Stomach (tissue), 9 donors: ENCODE results near the gene SMPD3. TPM values are rescaled to one million over a fixed set of nuclear protein-coding genes. Genes with fewer than 3 reads are reported as not detected.

ENCODE experiments used
- DNase-seq, 2 donors: peaks; one replicate each; pipeline versions ENCODE4 v3.0.0 to v3.0.0-alpha.2; 2013 to 2019
- H3K27ac ChIP-seq, 5 donors: fragments of 200-600 bp in 4 of 5; sonication (generic) in 4 of 5; one replicate each; pipeline ENCODE4 v1.5.1; 2013 to 2019; ENCODE audit warnings: mild to moderate bottlenecking in 1 of 5, moderate library complexity in 1 of 5
- H3K27me3 ChIP-seq, 3 donors: fragments of 200-600 bp; sonication (generic); one replicate each; pipeline ENCODE4 v1.5.1; 2017 to 2019; ENCODE audit warnings: mixed run types in 1 of 3
- H3K36me3 ChIP-seq, 4 donors: fragments of 200-600 bp; sonication (generic); 1 replicate in 3 of 4; 2 replicates in 1 of 4; pipeline ENCODE4 v1.5.1; 2016 to 2019
- H3K4me1 ChIP-seq, 4 donors: fragments of 200-600 bp; sonication (generic); one replicate each; pipeline ENCODE4 v1.5.1; 2016 to 2019
- H3K4me3 ChIP-seq, 4 donors: fragments of 200-600 bp; sonication (generic) in 3 of 4; one replicate each; pipeline ENCODE4 v1.5.1; 2016 to 2019; ENCODE audit warnings: mild to moderate bottlenecking in 1 of 4
- H3K9me3 ChIP-seq, 4 donors: fragments of 200-600 bp; sonication (generic); one replicate each; pipeline ENCODE4 v1.5.1; 2016 to 2019
- EP300 ChIP-seq: sonication (generic); formaldehyde crosslinking; IDR thresholded peaks from one replicate; pipeline ENCODE4 v1.6.1; 2017; ENCODE audit warnings: antibody characterized with exemption
- POLR2A ChIP-seq, 4 donors: fragments of 450-650 bp; IDR thresholded peaks; one replicate each; pipeline ENCODE4 v1.6.1; 2016; ENCODE audit warnings: antibody characterized with exemption in 4 of 4, control low read depth in 2 of 4, mild to moderate bottlenecking in 1 of 4, moderate library complexity in 1 of 4
- POLR2AphosphoS5 ChIP-seq, 3 donors: sonication (generic); formaldehyde crosslinking; IDR thresholded peaks; one replicate each; pipeline ENCODE4 v1.6.1; 2016; ENCODE audit warnings: antibody characterized with exemption in 3 of 3
- WGBS, 5 donors: extraction: QIAGEN DNeasy Blood & Tissue Kit in 3 of 5; methylation state at CpG; one replicate each; pipeline versions ENCODE4 v1.1.5 to v1.1.7; 2013 to 2018; 5-methylcytosine and 5-hydroxymethylcytosine counted together
- intact Hi-C: fragments of 100-400 bp; cut with DNase I; formaldehyde crosslinking; loops from one replicate; pipeline ENCODE4 v1.15.1; 2023; ENCODE audit warnings: low total_unique reads
- polyA plus RNA-seq, 3 donors: library from polyadenylated mRNA; stranded (reverse); fragments of 200-250 nt; gene quantifications; one replicate each; pipeline ENCODE4 v1.2.3, GENCODE V29; 2013
- total RNA-seq, 5 donors: library from RNA; depleted of rRNA; stranded (reverse); fragments of >200 nt; gene quantifications; one replicate each; pipeline versions ENCODE4 v1.1.0 to v1.2.3, GENCODE V29; 2014 to 2016
- TF ChIP-seq, protein P1 (sequence below), 7 experiments: fragments of 450-650 bp in 4 of 7; fragments of 200-600 bp in 3 of 7; sonication (generic) in 3 of 7; IDR thresholded peaks; one replicate each; pipeline ENCODE4 v1.5.1; 2016 to 2019; ENCODE audit warnings: antibody characterized with exemption in 7 of 7, control low read depth in 2 of 7, mild to moderate bottlenecking in 1 of 7
- donor health status: healthy with polysubstance abuse.
- donor health status: Bipolar disorder and iron deficiency.
- donor health status: healthy.

The SMPD3 gene
- total and polyA plus RNA-seq, 8 donors = 1.7 to 110 (median 53.7) TPM

DNA sequence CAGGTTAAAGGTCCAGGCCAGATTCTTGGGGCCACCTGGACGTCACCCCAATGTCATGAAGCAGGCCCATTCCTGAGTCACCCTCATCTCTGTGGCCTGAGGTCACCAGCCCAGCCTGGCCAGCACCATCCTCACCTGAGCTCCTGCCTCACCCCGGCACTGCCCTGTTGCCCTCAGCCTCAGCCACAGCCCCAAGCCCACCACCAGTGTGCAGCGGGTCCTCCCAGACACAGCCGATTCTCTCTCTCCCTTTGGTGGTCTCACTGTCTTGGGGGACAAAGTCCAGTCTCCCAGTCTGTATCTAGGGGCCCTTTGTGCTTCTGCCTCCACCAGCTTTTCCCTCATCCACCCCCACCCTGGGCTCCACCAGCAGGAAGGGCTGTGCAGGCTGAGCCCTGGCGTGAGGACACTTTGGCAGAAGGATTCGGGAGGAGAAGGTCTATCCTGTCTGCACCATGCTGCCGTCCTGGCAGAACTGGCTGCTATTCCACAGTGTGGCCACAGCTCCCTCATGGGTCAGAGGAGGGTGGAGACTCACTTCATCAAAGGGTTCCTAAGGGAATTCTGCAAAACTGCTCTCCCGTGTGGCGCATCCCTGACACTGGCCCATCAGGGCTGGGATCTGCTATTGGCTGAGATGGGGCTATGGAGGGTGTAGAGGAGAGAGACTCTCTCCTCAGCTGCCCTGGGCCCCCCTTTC is 73.2 kb downstream of the SMPD3 start:
- Histone ChIP-seq H3K36me3 (peaks cover 0 to 25% (median 9%) of the 10 kb centered on the region in 4 donors), H3K27ac (no peak overlapping the region), H3K4me3 (no peak overlapping the region), H3K27me3 (no peaks in the 10 kb centered on the region), H3K4me1 (peaks cover 0 to 30% (median 8%) of the 10 kb centered on the region in 4 donors), H3K9me3 (no peaks in the 10 kb centered on the region)
- intact Hi-C loops = no loop called here
- WGBS, 5 donors = 75 to 91% (median 84%) methylated on average over 5 to 9 of the region's 9 CpGs
- TF ChIP-seq EP300 (no peak), POLR2A (IDR thresholded peaks at IDR 0.05) (no peak), POLR2AphosphoS5 (IDR thresholded peaks at IDR 0.05) (no peak)
- TF ChIP-seq, protein P1, sequence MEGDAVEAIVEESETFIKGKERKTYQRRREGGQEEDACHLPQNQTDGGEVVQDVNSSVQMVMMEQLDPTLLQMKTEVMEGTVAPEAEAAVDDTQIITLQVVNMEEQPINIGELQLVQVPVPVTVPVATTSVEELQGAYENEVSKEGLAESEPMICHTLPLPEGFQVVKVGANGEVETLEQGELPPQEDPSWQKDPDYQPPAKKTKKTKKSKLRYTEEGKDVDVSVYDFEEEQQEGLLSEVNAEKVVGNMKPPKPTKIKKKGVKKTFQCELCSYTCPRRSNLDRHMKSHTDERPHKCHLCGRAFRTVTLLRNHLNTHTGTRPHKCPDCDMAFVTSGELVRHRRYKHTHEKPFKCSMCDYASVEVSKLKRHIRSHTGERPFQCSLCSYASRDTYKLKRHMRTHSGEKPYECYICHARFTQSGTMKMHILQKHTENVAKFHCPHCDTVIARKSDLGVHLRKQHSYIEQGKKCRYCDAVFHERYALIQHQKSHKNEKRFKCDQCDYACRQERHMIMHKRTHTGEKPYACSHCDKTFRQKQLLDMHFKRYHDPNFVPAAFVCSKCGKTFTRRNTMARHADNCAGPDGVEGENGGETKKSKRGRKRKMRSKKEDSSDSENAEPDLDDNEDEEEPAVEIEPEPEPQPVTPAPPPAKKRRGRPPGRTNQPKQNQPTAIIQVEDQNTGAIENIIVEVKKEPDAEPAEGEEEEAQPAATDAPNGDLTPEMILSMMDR (IDR thresholded peaks at IDR 0.05) = no peak
- DNase-seq = no peak

DNA sequence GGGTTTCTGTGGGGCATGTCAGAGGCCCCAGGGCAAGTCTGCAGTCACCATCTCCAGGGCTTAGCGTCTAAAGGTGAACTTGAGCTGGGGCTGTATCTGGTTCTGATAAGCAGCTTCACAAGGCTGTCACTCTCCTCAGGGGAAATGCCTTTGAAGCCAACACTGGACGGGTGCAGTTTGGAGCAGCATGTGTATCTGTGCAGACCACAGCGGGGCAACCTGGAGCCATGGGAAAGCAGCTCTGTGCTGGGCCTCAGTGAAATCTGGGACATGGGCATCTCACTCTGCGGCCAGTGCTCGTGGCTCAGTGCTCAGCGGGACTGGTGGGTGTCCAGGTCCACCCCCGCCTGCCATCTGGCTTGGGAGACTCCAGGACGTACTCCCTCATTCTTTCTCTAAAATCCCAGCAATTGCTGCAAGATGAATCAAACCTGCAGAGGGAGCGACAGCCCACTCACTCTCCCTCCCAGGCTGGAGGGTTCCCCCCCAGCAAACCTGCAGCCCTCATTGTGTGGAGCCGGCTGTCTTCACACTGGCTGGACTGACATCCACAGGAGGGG is 74.0 kb downstream of the SMPD3 start:
- H3K27ac ChIP-seq = no peak overlapping the region
- 25 to 72% (median 62%) methylated on average over 7 to 10 of the region's 10 CpGs for WGBS, 5 donors
- peak in 1 of 2 donors; percentile 68 for DNase-seq
- H3K27me3 ChIP-seq = no peaks in the 10 kb centered on the region
- H3K9me3 ChIP-seq = no peaks in the 10 kb centered on the region
- H3K4me3 ChIP-seq = no peak overlapping the region
- TF ChIP-seq POLR2A (IDR thresholded peaks at IDR 0.05) (no peak), EP300 (no peak), POLR2AphosphoS5 (IDR thresholded peaks at IDR 0.05) (no peak)
- TF ChIP-seq, protein P1 (IDR thresholded peaks at IDR 0.05) = no peak
- intact Hi-C loops = no loop called here
- peaks cover 0 to 31% (median 11%) of the 10 kb centered on the region in 4 donors for H3K4me1 ChIP-seq
- H3K36me3 ChIP-seq = peaks cover 0 to 29% (median 9%) of the 10 kb centered on the region in 4 donors

DNA sequence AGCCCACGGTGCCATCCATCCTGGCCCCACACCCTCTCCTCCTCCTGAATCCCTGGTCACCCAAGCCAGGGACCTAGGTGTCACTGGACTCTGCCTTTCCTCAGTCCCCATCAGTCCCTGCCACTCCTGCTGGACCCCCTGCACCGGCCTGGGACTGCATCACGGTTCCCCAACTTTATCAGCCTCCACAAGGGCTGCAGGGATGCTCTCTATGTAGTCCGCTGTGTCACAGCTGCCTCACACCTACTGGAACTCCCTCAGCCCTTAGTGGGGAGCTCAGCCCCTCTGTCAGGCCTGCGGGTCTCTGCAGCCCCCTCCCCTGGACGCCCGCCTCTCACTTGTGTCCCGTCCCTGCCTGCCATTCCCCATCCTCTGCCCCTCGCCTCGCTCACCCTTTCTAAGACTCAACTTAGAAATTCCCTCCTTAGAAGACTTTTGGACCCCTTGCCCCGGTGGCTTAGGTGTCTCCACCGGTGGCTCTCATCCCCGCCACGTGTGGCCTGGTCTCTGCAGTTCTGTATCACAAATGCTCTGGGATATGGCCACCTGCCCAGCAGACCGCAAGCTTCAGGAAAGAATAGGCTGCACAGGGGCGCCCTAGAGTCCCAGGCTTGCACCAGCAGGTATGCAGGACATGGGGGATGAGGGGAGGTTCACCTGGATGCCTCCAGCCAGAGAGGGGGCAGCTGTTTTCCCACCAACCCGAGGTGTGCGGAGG is 74.6 kb downstream of the SMPD3 start:
- H3K4me1 ChIP-seq = peaks cover 0 to 31% (median 11%) of the 10 kb centered on the region in 4 donors
- DNase-seq = peak in 1 of 2 donors; percentile 51
- H3K9me3 ChIP-seq = no peaks in the 10 kb centered on the region
- no peaks in the 10 kb centered on the region for H3K27me3 ChIP-seq
- H3K4me3 ChIP-seq = no peak overlapping the region
- intact Hi-C loops = no loop called here
- TF ChIP-seq, protein P1 (IDR thresholded peaks at IDR 0.05) = no peak
- TF ChIP-seq POLR2AphosphoS5 (IDR thresholded peaks at IDR 0.05) (no peak), EP300 (no peak), POLR2A (IDR thresholded peaks at IDR 0.05) (no peak)
- peaks cover 0 to 29% (median 9%) of the 10 kb centered on the region in 4 donors for H3K36me3 ChIP-seq
- H3K27ac ChIP-seq = no peak overlapping the region
- WGBS, 5 donors = 58 to 73% (median 71%) methylated on average over 18 of the region's 18 CpGs

DNA sequence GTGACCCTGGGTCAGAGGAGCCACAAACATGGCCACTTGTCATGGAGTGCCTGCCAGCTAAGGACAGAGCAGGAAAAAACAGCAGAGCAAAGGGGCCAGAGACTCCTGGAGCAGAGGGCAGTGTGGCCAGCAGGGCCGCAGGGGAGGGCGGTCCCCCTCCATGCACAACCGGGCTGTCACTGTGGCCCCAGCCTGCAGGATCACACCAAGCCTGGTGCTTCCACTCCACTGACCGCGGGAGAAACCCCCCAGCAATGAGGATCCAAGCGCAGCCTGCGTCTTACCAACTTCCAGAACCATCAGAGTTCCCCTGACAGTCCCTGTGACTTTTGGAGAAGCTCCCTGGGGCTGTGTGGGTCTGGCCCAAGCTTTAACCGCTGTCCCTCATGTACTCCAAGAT is 75.5 kb downstream of the SMPD3 start:
- WGBS, 5 donors = 89 to 97% (median 92%) methylated on average over 6 to 8 of the region's 8 CpGs
- Histone ChIP-seq H3K9me3 (no peaks in the 10 kb centered on the region), H3K27me3 (peaks cover 0 to 3% (median 0%) of the 10 kb centered on the region in 3 donors), H3K4me3 (no peak overlapping the region), H3K4me1 (peaks cover 0 to 29% (median 9%) of the 10 kb centered on the region in 4 donors), H3K36me3 (peaks cover 0 to 29% (median 9%) of the 10 kb centered on the region in 4 donors), H3K27ac (no peak overlapping the region)
- intact Hi-C loops = no loop called here
- DNase-seq = no peak
- TF ChIP-seq POLR2A (IDR thresholded peaks at IDR 0.05) (no peak), POLR2AphosphoS5 (IDR thresholded peaks at IDR 0.05) (no peak), EP300 (no peak)
- TF ChIP-seq, protein P1 (IDR thresholded peaks at IDR 0.05) = no peak
